Fibroblast of gingiva (primary cell): ENCODE data around the gene APP.

Experiments used
- DNase-seq: peaks from one replicate; pipeline ENCODE4 v3.0.0-alpha.2; 2011; ENCODE audit warnings: low read depth

The APP gene

DNA sequence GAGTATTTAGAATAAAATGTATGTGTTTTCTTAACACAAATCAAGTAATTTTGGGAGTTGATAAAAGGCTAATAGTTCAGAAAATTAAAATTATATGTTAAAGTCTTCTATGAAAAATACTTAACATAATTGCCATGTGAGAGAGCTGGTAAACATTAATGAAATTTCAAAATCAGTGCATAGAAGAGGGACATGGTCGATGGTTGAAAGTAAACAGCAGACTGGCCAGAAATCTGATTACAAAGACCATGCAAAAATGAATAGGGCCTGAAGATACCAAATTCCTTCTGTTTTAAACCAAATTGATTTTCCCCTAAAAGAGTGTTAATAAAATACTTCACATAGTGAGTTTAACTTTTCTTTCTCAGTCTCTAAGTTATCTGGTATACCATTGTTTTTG, 307.5 kb downstream of the APP start:
- no peak for DNase-seq

DNA sequence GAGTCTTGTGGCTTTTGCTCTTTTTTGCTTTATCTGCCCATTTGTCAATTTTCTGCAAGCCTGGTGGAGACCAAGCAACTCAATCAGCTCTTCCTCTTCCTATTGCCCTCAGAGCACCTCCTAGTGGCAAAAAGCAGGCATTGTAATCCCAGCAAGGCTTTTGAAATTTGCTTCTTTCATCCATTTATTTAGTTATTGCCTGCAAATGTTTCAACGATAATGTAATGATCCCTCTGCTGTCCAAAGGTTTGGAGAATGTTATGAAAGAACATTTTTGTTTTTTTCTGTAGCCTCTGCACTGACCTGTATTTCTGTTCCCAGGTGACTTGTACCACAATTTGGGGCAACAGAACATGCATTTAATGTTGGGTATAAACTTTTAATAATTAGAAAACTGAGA, 308.0 kb downstream of the APP start:
- peak; percentile 31 for DNase-seq

DNA sequence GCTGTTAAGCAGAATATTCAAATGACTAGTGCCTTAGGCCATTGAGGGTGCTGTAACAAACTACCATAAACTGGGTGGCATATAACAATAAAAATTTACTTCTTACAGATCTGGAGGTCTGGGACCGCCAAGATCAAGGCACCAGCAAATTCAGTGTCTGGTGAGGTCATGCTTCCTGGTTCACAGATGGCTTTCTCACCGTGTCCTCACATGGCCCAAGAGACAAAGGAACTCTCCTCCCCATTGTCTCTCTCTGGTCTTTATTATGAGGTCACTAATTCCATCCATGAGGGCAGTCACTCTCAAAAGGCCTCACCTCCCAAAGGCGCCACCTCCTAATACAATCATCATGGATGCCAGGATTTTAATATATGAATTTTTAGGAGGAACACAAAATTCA, 308.5 kb downstream of the APP start:
- DNase-seq, result no peak

DNA sequence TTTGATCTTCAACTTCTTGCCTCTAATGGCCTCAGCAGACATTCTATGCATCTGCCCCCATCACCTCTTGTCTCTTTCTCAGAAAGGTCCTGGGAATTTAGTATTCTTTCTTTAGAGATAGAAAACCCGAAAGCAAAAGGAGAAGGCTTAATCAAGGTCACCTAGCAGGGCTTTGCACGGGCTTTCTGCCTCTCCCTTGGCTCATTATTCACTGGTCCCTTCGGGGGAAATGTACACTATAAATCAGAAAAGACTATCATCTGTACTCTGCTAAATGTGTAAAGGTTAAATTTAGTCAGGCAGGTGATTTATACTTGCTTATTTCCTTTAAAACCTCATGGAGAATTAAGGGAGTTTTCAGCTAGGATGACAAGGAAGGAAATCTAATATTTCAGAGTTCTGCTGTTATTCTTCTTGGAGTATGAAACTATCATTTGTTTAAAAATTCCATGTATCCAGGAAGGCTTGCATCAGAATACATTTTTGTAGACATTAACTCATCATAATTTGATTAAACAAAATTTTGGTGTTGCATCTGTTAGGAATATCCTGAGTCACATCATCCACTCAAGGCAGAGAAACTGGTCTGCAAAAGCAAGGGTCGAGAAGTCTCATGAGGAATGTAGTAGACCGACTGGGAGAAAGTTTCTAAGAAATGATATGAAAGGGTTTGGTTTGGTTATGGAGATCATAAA, 311.2 kb downstream of the APP start:
- peak; percentile 74 for DNase-seq

DNA sequence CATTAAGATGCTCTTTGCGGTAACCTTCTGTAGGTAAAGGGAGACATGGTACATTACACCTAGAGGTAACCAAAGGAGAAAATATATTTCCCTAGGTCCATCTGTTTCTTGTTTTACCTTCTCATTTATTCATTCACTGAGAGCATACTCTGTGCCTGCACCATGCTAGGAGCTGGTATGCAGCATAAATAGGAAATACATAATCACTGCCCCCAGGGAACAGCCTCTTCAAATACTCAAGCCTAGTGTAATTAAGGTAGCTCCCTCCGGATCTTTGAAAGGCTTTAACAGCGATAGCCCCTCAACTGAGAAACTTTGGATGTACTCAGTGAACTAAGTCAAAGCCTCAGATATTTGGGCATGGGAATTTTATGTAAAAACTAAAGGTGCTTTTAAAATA, 312.2 kb downstream of the APP start:
- no peak for DNase-seq

DNA sequence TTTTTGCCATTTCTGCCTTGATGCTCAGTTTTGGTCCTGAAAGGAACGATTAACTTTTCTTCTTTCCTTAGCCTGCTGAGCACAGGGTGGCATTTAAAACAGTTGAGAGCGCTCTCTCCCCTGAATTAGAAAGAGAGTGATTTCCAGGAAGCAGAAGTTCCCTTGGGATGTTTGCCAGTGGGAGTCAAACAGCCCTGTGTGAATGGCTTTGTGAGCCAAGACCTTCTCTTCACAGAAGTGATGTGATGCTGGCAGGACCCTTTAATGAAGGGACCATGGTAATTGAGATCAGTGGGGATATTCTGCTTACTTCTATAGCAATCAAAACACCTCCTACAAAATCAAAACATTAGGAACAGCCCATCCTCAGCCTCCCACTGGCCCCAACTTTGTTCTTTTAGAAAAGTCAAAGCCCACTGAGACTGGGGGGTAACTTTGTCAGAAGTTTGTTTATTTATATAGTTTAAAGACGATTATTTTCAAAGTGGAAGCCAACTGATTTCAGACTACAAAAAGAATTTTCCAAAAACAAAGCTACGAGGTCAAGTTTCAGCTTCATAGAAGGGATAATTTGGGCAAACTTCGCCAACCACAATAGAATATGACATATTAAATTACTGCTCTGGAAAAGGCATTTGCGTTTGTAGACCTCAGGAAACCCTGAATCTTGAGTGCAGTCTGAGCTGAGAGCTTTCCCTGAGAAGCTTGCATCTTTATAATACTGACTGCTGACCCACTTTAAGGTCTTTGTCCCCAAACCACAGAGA, 313.1 kb downstream of the APP start:
- DNase-seq, result peak; percentile 53

DNA sequence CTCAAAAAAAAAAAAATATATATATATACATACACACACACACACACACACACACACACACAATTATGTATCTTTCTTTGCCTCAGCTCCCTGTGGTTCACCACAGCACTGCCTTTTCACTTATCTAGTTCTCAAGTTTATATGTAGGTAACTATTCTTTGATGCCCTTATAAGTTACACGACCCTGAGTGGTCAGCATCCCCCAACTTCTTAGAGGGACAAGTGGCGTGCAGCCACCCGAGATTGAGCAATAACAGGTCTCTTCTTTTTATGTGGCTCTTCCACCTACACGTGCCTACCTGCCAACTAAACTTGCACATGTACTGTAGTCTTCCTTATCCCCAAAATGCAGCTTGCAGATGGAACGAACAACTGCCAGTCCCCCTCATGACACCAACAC, 315.0 kb downstream of the APP start:
- DNase-seq, result no peak

DNA sequence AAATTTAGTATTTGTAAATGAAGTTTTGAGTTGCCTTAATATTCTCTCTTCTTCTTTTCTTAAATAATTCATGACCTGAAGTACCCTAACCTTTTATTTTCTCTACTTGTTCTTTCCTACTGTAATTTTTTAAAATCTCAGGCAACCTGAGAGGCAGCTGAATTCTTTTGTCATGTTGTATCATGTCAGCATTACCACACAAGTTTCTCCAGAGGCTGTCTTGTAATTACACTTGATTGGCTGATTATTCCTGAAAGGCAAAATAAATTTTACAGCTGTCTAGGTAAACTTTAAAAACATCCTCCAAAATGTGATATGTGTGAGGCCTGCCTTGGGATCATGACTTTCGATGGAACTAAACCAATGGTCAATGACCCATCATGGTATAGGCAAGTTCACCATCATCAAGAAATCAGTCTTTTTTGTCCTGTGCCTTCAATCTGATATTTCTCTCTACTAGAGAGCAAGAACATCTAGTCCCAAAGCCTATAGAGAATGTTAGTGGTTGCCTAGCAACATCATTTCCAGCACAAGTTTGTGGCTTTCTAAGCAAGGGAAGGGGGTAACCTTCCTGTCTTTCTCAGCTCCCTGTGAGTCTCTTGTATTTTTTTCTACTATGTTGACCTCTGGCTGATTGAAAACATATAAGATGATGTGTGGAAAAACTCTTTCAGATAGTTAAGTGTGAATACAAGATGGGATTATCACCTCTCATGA, 320.3 kb downstream of the APP start:
- DNase-seq, result no peak

DNA sequence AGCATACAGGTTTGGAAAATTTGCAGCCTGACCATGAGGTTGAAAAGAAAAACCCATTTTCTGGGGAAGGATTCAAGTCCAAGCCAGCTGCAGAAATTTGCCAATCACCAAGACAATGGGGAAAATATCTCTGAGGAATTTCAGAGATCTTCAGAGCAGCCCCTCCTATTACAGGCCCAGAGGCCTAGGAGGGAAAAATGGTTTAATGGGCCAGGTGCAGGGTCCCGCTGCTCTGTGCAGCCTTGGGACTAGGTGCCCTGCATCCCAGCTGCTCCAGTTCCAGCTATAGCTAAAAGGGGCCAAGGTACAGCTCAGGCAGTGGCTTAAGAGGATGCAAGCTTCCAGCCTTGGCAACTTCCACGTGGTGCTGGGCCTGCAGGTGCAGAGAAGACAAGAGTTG, 322.3 kb downstream of the APP start:
- DNase-seq, result no peak

DNA sequence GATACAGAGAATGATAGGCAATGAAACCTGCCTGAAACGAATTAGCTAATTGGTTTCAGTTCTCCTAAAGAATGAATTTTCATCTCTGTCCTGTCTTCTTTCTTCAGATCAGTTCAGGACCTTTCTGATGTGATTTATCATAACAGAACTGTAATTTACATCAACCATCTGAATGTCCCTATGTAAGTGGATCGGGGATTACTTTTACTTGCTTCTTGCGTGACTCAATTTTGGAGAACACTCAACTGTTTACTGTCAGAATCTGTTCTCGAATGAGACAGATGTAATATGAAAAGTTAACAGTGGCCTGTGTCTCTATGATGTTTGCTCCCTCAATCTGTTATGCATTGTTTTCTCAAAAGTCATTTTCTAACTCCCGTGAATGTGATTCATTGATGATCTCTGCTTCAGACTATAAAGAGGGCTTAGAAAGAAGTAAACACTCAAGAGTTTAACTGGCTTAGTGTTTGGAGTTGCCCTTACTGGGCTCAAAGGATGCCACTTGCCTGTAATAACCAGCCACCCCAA, 324.8 kb downstream of the APP start:
- DNase-seq, result no peak

DNA sequence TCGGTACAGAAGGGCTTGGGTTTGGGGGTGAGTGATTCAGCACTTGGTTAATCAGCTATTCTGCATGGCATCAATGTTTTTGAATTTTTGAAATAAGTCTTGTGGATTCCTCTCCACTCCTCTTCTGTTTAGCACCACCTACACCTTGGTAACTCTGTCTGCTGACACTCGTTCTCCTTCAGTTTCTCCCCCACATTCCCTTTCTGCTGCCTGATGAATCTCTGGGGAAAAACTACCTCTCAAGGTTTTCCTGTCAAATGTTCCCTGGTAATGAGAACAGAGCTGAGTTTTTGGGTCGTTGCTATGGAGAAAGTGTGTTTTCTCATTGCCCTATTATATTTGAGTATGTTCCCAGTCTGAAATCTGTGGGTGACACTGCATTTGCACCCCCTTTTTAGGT, 327.6 kb downstream of the APP start:
- DNase-seq, result no peak

DNA sequence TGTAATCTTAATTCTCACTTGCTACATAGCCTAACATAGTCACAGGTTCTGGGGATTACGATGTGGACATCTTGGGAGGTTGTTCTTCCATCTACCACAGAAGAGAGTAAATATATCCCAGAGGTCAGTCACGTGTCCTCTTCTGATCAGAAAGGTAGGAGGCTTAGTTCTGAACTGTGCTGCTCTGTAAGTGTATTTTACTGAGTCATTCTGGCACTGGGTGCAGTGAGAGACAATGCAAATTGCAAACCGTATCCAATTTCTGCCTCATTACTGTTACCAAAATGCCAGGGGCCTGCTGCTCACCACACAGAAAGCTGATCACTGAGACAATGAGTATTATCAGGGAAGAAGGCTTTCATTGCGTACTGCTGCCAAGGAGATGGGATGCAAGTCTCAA, 331.8 kb downstream of the APP start:
- DNase-seq, result peak; percentile 48

DNA sequence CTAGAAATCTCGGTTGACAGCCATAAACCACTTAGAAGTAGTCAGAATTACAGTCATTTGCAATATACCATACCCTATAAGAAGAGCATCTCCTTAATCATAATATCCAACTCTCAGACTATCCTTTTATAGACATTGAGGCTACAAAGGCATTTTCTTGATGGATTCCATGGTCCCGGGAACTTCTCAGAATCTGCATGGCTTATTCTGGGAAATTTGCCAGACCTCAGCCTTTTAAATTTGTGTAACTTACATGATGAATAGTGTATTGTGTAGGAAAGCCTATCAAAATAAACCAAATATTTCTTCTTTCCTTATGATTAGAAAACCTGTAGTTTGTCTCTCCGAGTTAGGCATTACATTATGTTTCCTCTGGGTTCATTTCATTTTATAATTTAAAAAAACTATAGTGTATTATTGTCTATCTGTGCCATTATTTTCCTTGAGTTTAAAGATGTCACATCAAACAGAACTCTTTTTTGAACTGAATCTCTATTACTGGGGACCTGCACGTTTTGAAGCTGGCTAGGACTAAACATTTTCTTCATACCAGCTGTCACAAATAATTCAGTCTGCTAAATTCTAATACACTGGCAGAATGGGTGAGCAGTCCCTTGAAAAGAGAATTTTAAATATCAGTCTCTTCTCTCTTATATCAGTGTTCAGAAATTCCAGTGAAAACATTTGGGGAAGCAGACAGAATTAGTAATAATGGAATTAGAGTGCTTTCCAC, 332.9 kb downstream of the APP start:
- peak; percentile 46 for DNase-seq

DNA sequence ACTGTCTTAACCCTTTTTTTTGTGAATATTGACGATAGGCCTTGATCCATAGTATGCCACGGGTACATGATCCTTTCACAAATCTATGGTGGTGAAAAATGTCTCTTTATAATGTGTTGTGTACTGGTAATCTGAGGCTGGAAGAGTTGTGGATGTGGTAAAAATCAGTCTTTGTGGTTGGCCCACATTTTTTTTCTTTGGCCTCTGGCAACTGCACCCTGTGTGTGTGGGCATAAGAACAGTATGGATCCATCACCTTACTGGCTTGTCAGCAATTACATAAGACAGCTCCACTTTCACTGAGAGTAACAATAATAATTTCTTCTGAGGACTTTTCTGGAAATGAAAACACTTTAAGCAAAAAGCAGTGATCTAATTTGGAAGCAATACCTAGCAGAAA, 334.2 kb downstream of the APP start:
- no peak for DNase-seq

DNA sequence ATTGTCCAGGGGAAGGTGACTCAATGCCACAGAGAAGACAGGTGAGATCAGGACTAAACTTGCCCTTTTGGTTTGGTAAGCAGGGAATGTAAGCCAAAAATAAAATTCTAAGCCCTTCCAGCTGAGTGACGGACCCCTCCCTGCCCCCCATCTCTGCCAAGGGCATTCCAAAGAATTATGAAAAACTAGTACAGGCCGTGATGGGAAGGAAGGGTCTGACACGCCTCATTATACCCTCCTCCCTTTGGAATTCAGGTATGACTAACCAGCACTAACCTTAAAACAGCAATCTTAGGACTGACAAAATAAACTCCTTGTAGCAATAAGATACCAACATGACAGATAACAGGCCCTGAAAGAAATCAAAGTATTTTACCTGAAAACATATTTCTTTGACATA, 336.2 kb downstream of the APP start:
- no peak for DNase-seq

DNA sequence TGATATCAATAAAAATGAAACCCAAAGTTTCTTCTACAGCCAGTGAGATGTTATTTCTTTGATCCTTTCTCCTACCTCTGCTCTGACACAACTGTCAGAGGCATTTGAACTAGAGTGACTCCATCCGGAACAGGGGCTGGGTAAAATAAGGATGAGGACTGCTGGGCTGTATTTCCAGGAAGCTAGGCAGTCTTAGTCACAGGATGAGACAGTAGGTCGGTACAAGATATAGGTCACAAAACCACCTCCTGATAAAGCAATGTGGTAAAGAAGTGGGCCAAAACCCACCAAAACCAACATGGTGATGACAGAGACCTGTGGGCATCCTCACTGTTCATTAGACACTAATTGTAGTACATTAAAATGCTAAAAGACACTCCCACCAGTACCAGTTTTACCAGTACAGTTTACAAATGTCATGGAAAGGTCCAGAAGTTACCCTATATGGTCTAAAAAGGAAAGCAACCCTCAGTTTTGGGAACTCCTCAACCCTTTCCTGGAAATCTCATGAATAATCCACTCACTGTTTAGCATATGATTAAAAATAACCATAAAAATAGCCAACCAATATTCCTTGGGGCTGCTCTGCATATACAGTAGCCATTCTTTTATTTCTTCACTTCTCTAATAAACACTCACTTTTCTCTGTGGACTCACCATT, 339.1 kb downstream of the APP start:
- no peak for DNase-seq
